Endodermal cell (in vitro differentiated cells): Measurements from ENCODE around the gene IFT74. TPM values are rescaled to one million over a fixed set of nuclear protein-coding genes. Genes with fewer than 3 reads are reported as not detected.

Source experiments
- DNase-seq: peaks from one replicate; pipeline ENCODE4 v3.0.0-alpha.2; 2017
- H3K27ac ChIP-seq: 2 replicates; pipeline ENCODE4 v1.5.1; 2013; ENCODE audit warnings: mild to moderate bottlenecking, low read depth, low read length, moderate library complexity
- H3K27me3 ChIP-seq: 2 replicates; pipeline ENCODE4 v1.6.1; 2013; ENCODE audit warnings: mild to moderate bottlenecking, low read length, moderate library complexity; ENCODE audit not compliant: insufficient read depth, control insufficient read depth, poor library complexity, severe bottlenecking
- H3K36me3 ChIP-seq: 2 replicates; pipeline ENCODE4 v1.7.0; 2013; ENCODE audit warnings: mild to moderate bottlenecking, low read length, moderate library complexity; ENCODE audit not compliant: control insufficient read depth, insufficient read depth
- H3K4me1 ChIP-seq: one replicate; pipeline ENCODE4 v1.7.0; 2013; ENCODE audit warnings: low read length; ENCODE audit not compliant: control insufficient read depth, insufficient read depth
- H3K4me3 ChIP-seq: 2 replicates; pipeline ENCODE4 v1.5.1; 2013; ENCODE audit warnings: mild to moderate bottlenecking, low read length, moderate library complexity
- H3K9ac ChIP-seq: 2 replicates; pipeline ENCODE4 v1.6.1; 2013; ENCODE audit warnings: mild to moderate bottlenecking, low read length, moderate library complexity; ENCODE audit not compliant: poor library complexity, severe bottlenecking; ENCODE audit errors: extremely low read depth
- H3K9me3 ChIP-seq: 2 replicates; pipeline ENCODE4 v1.6.1; 2013; ENCODE audit warnings: mild to moderate bottlenecking, low read length, moderate library complexity; ENCODE audit not compliant: control insufficient read depth
- H3K27ac Mint-ChIP-seq: 2 replicates; pipeline ENCODE4 v1.8.0; 2020; ENCODE audit warnings: mixed read lengths
- H3K27me3 Mint-ChIP-seq: 2 replicates; pipeline ENCODE4 v1.8.0; 2021; ENCODE audit warnings: mild to moderate bottlenecking, mixed read lengths; ENCODE audit not compliant: insufficient read depth
- H3K36me3 Mint-ChIP-seq: 2 replicates; pipeline ENCODE4 v1.8.0; 2020; ENCODE audit warnings: low read depth, mixed read lengths
- H3K4me1 Mint-ChIP-seq: 2 replicates; pipeline ENCODE4 v1.8.0; 2020; ENCODE audit warnings: mixed read lengths
- H3K4me3 Mint-ChIP-seq: 2 replicates; pipeline ENCODE4 v1.8.0; 2020; ENCODE audit warnings: mild to moderate bottlenecking, moderate library complexity, mixed read lengths
- H3K9me3 Mint-ChIP-seq: 2 replicates; pipeline ENCODE4 v1.8.0; 2020; ENCODE audit warnings: mild to moderate bottlenecking, mixed read lengths
- WGBS, 2 experiments: methylation state at CpG; one replicate each; pipeline versions ENCODE4 v1.1.5 to v1.1.7; 2013; ENCODE audit warnings: missing lambda C conversion rate in 2 of 2, mixed read lengths in 1 of 2; ENCODE audit not compliant: insufficient coverage in 1 of 2, insufficient read length in 1 of 2; 5-methylcytosine and 5-hydroxymethylcytosine counted together
- total RNA-seq, 2 donors: library from RNA; stranded (reverse); fragmentation: NEBNext Ultra II Directional in 1 of 2; extraction: Animal tissue kit (Norgen Biotek cat#: 25700) in 1 of 2; gene quantifications; 2 replicates in 1 of 2; 3 replicates in 1 of 2; pipeline ENCODE4 v1.2.1, GENCODE V29; 2021
- TF ChIP-seq, protein P1 (sequence below): fragments of 200-600 bp; sonication (generic); conservative IDR thresholded peaks from 2 replicates; pipeline ENCODE4 v1.5.0; 2021; ENCODE audit warnings: antibody characterized with exemption, mild to moderate bottlenecking

The IFT74 gene
- total RNA-seq, 2 donors from 2014 or later, result 17.6 to 28.5 TPM

DNA sequence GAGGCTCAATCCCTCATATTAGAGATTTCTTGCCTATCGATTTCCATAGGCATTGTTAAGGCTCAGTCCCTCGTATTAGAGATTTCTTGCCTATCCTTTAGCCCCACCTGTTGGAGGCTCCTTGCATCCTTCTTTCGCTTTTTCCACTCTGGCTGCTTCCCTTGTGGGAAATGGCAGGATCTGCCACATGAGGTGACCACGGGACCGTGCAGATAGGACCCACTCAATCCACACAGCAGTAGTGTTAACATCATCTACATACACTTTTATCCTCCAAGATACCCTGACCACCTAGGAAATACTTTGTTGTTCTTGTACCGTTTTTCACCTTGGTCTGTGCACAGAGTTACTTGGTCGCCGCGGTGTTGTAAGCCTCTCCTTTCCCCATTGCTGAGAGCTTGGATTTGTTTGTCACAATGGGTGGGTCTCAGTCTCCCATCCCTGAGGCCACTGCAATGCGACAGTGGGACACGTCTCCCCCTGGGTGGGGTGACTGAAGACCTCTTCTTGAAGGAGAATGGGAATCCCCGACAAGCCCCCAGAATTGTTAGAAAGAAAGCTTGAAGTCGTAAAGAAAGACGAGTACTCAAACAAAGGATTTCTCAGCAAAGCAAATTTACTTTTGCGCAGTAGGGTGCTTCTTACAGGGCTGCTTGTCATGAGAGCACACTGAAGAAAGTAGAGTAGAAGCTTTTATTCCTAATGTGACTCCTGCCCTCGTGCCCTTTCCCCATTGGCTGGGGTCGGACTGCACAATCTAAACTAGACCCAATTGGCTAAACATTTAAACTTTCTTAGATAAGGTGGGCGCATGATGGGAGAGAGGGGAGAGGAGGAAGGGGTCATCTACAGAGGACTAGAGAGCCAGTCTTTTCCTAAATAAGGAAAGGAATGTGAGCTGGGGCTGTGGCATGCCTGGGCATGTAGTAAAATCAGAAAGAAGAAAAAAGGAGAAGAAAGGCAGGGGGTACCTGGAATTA, 19.8 kb downstream of the IFT74 start:
- Histone ChIP-seq H3K27me3 (no peaks in the 10 kb centered on the region), H3K9ac (no peak overlapping the region), H3K27ac (no peak overlapping the region), H3K36me3 (peaks cover 5% of the 10 kb centered on the region), H3K9me3 (peaks cover 15% of the 10 kb centered on the region), H3K4me1 (no peaks in the 10 kb centered on the region), H3K4me3 (no peak overlapping the region)
- peak overlapping the region; percentile 89 for H3K27ac Mint-ChIP-seq
- peak; percentile 94 for DNase-seq
- TF ChIP-seq, protein P1, sequence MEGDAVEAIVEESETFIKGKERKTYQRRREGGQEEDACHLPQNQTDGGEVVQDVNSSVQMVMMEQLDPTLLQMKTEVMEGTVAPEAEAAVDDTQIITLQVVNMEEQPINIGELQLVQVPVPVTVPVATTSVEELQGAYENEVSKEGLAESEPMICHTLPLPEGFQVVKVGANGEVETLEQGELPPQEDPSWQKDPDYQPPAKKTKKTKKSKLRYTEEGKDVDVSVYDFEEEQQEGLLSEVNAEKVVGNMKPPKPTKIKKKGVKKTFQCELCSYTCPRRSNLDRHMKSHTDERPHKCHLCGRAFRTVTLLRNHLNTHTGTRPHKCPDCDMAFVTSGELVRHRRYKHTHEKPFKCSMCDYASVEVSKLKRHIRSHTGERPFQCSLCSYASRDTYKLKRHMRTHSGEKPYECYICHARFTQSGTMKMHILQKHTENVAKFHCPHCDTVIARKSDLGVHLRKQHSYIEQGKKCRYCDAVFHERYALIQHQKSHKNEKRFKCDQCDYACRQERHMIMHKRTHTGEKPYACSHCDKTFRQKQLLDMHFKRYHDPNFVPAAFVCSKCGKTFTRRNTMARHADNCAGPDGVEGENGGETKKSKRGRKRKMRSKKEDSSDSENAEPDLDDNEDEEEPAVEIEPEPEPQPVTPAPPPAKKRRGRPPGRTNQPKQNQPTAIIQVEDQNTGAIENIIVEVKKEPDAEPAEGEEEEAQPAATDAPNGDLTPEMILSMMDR, result peak; percentile 78
- peaks cover 8% of the 10 kb centered on the region for H3K9me3 Mint-ChIP-seq
- peaks cover 5% of the 10 kb centered on the region for H3K36me3 Mint-ChIP-seq
- H3K4me3 Mint-ChIP-seq, result peak overlapping the region; percentile 11
- no peaks in the 10 kb centered on the region for H3K27me3 Mint-ChIP-seq
- peaks cover 20% of the 10 kb centered on the region for H3K4me1 Mint-ChIP-seq
- WGBS, 2 experiments, result 90 to 97% methylated on average over 15 to 18 of the region's 18 CpGs

DNA sequence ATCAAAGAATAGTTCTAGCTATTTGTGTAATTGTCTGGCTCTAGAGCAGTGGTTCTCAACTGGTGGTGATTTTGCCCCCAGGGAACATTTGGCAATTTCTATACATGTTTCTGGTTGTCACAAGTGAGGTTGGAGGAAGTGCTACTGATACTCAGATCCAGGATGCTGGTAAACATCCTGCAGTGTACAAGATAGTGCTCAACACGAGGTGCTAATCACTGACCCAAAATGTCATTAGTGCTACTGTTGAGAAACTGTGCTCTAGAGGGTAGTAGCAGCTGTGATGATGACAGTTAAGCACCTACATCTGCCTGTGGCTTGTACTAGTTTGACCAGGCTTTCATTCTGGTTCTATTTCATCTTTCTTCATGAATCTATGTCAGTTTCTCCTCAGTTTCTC, 27.1 kb downstream of the IFT74 start:
- H3K36me3 ChIP-seq, result peaks cover 12% of the 10 kb centered on the region
- Mint-ChIP-seq H3K27ac (no peak overlapping the region), H3K4me3 (no peak overlapping the region), H3K9me3 (no peaks in the 10 kb centered on the region), H3K4me1 (peaks cover 2% of the 10 kb centered on the region), H3K36me3 (peaks cover 19% of the 10 kb centered on the region), H3K27me3 (no peaks in the 10 kb centered on the region)
- H3K27ac ChIP-seq, result no peak overlapping the region
- no peak overlapping the region for H3K4me3 ChIP-seq
- H3K9ac ChIP-seq, result no peak overlapping the region
- no peaks in the 10 kb centered on the region for H3K27me3 ChIP-seq
- TF ChIP-seq, protein P1, result no peak
- 91% methylated on average over 1 of the region's 1 CpG; no CpG with 5 or more reads in 1 of the 2 experiments for WGBS, 2 experiments
- no peaks in the 10 kb centered on the region for H3K4me1 ChIP-seq
- DNase-seq, result no peak
- H3K9me3 ChIP-seq, result no peaks in the 10 kb centered on the region

DNA sequence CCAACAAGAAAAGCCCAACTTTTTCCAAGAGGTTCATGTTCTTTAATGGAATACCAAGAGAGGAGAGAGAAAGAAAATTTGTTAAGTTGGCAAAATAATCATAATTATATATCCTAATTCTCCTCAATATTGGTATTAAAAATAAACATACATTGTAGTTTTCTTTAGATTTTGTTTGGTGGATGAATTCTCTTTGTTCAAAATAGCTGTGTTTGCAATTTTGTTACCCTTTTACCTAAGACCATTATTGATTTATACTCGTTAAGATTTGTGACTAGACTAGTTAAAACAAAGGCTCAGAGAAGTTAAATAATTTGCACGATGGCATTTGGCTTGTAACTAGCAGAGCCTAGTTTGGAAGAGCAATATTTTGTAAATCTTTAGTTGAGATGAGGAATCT, 39.6 kb downstream of the IFT74 start:
- Histone ChIP-seq H3K4me1 (no peaks in the 10 kb centered on the region), H3K9me3 (no peaks in the 10 kb centered on the region), H3K27ac (no peak overlapping the region), H3K36me3 (peaks cover 3% of the 10 kb centered on the region), H3K27me3 (no peaks in the 10 kb centered on the region), H3K4me3 (no peak overlapping the region), H3K9ac (no peak overlapping the region)
- Mint-ChIP-seq H3K27ac (no peak overlapping the region), H3K9me3 (no peaks in the 10 kb centered on the region), H3K27me3 (no peaks in the 10 kb centered on the region), H3K36me3 (peaks cover 3% of the 10 kb centered on the region), H3K4me3 (no peak overlapping the region), H3K4me1 (no peaks in the 10 kb centered on the region)
- no peak for DNase-seq
- TF ChIP-seq, protein P1, result no peak
- WGBS, 2 experiments, result 96% methylated on average over 2 of the region's 2 CpGs; no CpG with 5 or more reads in 1 of the 2 experiments
